Ishikawa (cell line): ENCODE results near the gene MBOAT2.

Source experiments
- CEBPB ChIP-seq: IDR thresholded peaks from 2 replicates; pipeline ENCODE4 v1.6.1; 2012
- CREB1 ChIP-seq: IDR thresholded peaks from 2 replicates; pipeline ENCODE4 v1.6.1; 2012; ENCODE audit warnings: low read depth
- EGR1 ChIP-seq: IDR thresholded peaks from 2 replicates; pipeline ENCODE4 v1.6.1; 2012
- EP300 ChIP-seq: IDR thresholded peaks from 2 replicates; pipeline ENCODE4 v1.6.1; 2012; ENCODE audit warnings: borderline replicate concordance
- FOXM1 ChIP-seq: IDR thresholded peaks from 2 replicates; pipeline ENCODE4 v1.6.1; 2012; ENCODE audit warnings: low read depth, borderline replicate concordance
- MAX ChIP-seq: IDR thresholded peaks from 2 replicates; pipeline ENCODE4 v1.6.1; 2012
- NFIC ChIP-seq: IDR thresholded peaks from 2 replicates; pipeline ENCODE4 v1.6.1; 2012
- RAD21 ChIP-seq: IDR thresholded peaks from 2 replicates; pipeline ENCODE4 v1.6.1; 2012; ENCODE audit warnings: low read depth
- REST ChIP-seq: IDR thresholded peaks from 2 replicates; pipeline ENCODE4 v1.6.1; 2012; ENCODE audit warnings: low read depth, mild to moderate bottlenecking
- TAF1 ChIP-seq: IDR thresholded peaks from 2 replicates; pipeline ENCODE4 v1.6.1; 2012; ENCODE audit warnings: low read depth, mild to moderate bottlenecking
- TCF12 ChIP-seq: IDR thresholded peaks from 2 replicates; pipeline ENCODE4 v1.6.1; 2012; ENCODE audit warnings: low read depth
- TEAD4 ChIP-seq: IDR thresholded peaks from 2 replicates; pipeline ENCODE4 v1.6.1; 2012
- USF1 ChIP-seq: IDR thresholded peaks from 2 replicates; pipeline ENCODE4 v1.6.1; 2012
- YY1 ChIP-seq: IDR thresholded peaks from 2 replicates; pipeline ENCODE4 v1.6.1; 2012; ENCODE audit warnings: low read depth
- ZBTB7A ChIP-seq: IDR thresholded peaks from 2 replicates; pipeline ENCODE4 v1.6.1; 2012; ENCODE audit warnings: low read depth

The MBOAT2 gene

GRCh38 chr2:8840475-8841091 lies 162.9 kb downstream of the MBOAT2 start:
- TF ChIP-seq CEBPB (no peak), CREB1 (no peak), MAX (no peak), TEAD4 (no peak), USF1 (no peak), TCF12 (no peak), REST (no peak), ZBTB7A (no peak), YY1 (no peak), EGR1 (no peak), RAD21 (no peak), TAF1 (no peak), EP300 (no peak)

- no peak for TF ChIP-seq EP300
- TF ChIP-seq REST = no peak
- TF ChIP-seq NFIC = no peak
- TF ChIP-seq TAF1 = no peak
- TF ChIP-seq TEAD4 = no peak
- TF ChIP-seq ZBTB7A = no peak
- no peak for TF ChIP-seq EGR1
- no peak for TF ChIP-seq USF1
- TF ChIP-seq TCF12 = no peak
- TF ChIP-seq RAD21 = no peak
Observed at GRCh38 chr2:8839189-8839965, 164.1 kb downstream of the MBOAT2 start.

GRCh38 chr2:8837795-8838140 lies 165.7 kb downstream of the MBOAT2 start:
- TF ChIP-seq MAX (no peak), YY1 (no peak), CREB1 (no peak), REST (no peak), RAD21 (no peak), TCF12 (no peak), ZBTB7A (no peak), NFIC (no peak), TAF1 (no peak), CEBPB (no peak), TEAD4 (no peak), EGR1 (no peak), FOXM1 (no peak)

- TF ChIP-seq MAX (peak; percentile 66), TAF1 (peak; percentile 89), USF1 (peak; percentile 97), YY1 (peak; percentile 95), EGR1 (no peak), ZBTB7A (no peak; the same call in 1 of the 2 replicates)
Observed at GRCh38 chr2:8836971-8837794, 166.3 kb downstream of the MBOAT2 start, which contains the start of gene KIDINS220. TSS of gene KIDINS220 (minus strand) at chr2:8837613. CDS start at chr2:8827093, 10,520 bp downstream.
